ENCODE data around the gene PRR23C.
"Not testable (repeated sequence)": the region's sequence is repeated elsewhere in the genome, so short reads cannot be mapped to it uniquely, and the experiment has no call there.

PRR23C gene

GRCh38 chr3:139044366-139045210, at the start of gene PRR23C:
PRR23C (minus strand) TSS chr3:139044892; CDS start chr3:139044620, 272 bp downstream.
- no peak for DNase-seq (ENCODE audit: low spot score)

GRCh38 chr3:139093840-139094239, 49.1 kb upstream of the PRR23C start:
- no peak for DNase-seq (ENCODE audit: low spot score)

GRCh38 chr3:139088462-139089324, 44.0 kb upstream of the PRR23C start:
- no peak for DNase-seq (ENCODE audit: low spot score)

GRCh38 chr3:139087621-139088020, 42.9 kb upstream of the PRR23C start:
- DNase-seq (ENCODE audit: low spot score), result no peak

GRCh38 chr3:139084176-139084575, 39.5 kb upstream of the PRR23C start:
- DNase-seq (ENCODE audit: low spot score), result no peak

- no peak for DNase-seq (ENCODE audit: low spot score)
Measured at GRCh38 chr3:139074565-139075115, 29.9 kb upstream of the PRR23C start.

- DNase-seq (ENCODE audit: low spot score), result no peak
Measured at GRCh38 chr3:139062918-139063317, 18.2 kb upstream of the PRR23C start.

- no peak for DNase-seq (ENCODE audit: low spot score)
Measured at GRCh38 chr3:139052802-139053600, 8.3 kb upstream of the PRR23C start.

- no peak for DNase-seq (ENCODE audit: low spot score)
Measured at GRCh38 chr3:139043554-139044365, 932 bp downstream of the PRR23C start.

- no peak for DNase-seq (ENCODE audit: low spot score)
Measured at GRCh38 chr3:139037478-139037877, 7.2 kb downstream of the PRR23C start.

- DNase-seq (ENCODE audit: low spot score), result no peak
Measured at GRCh38 chr3:139032326-139033002, 12.2 kb downstream of the PRR23C start.

GRCh38 chr3:139030576-139030975, 14.1 kb downstream of the PRR23C start:
- not testable (repeated sequence) for DNase-seq (ENCODE audit: low spot score)

GRCh38 chr3:139024968-139025367, 19.7 kb downstream of the PRR23C start:
- DNase-seq (ENCODE audit: low spot score), result no peak

- peak; percentile 8 for DNase-seq (ENCODE audit: low spot score)
Measured at GRCh38 chr3:139020868-139021234, 23.8 kb downstream of the PRR23C start, which contains the start of gene PRR23B. PRR23B (minus strand) TSS chr3:139020926; CDS start chr3:139020661, 265 bp downstream.

- DNase-seq (ENCODE audit: low spot score), result no peak
Measured at GRCh38 chr3:139020036-139020867, 24.4 kb downstream of the PRR23C start.

GRCh38 chr3:139016430-139017048, 28.2 kb downstream of the PRR23C start:
- no peak for DNase-seq (ENCODE audit: low spot score)

GRCh38 chr3:139006051-139006716, 38.5 kb downstream of the PRR23C start, which contains the start of gene PRR23A:
PRR23A (minus strand) TSS chr3:139006268; CDS start chr3:139006268, 0 bp downstream.
- DNase-seq (ENCODE audit: low spot score), result no peak

GRCh38 chr3:139005356-139005993, 39.2 kb downstream of the PRR23C start:
- no peak for DNase-seq (ENCODE audit: low spot score)
